IMR-90 (cell line): ENCODE results near the gene WDR1. TPM values are rescaled to one million over a fixed set of nuclear protein-coding genes. Genes with fewer than 3 reads are reported as not detected.

ENCODE experiments used
- ATAC-seq: fragments of 200-7000 bp; cut with Tn5 transposase; 2 replicates; pipeline ENCODE4 v1.9.1; 2020; ENCODE audit warnings: low read depth, mild to moderate bottlenecking, moderate library complexity
- BruUV-seq: library from RNA; stranded (reverse); fragments of 400-500 nt; replicated peaks from 2 replicates; lab custom pipeline; 2021; lab: Mats Ljungman, UMichigan
- CTCF ChIA-PET: fragments of 300-600 bp; formaldehyde crosslinking; extraction: SDS; loops from one replicate; lab custom pipeline; 2021; ENCODE audit warnings: antibody characterized with exemption; lab: Yijun Ruan, JAX
- POLR2A ChIA-PET: fragments of 300-600 bp; sonication (Branson Sonifier 250); formaldehyde crosslinking; loops from one replicate; lab custom pipeline; 2022; ENCODE audit warnings: antibody characterized with exemption; ENCODE audit not compliant: unreplicated experiment; lab: Charles Lee
- DNase-seq: peaks from one replicate; pipeline ENCODE4 v3.0.0; 2013
- H2AFZ ChIP-seq: replicated peaks from 2 replicates; pipeline ENCODE3; 2013; ENCODE audit warnings: low read length, mild to moderate bottlenecking; ENCODE audit not compliant: poor library complexity
- H2AK5ac ChIP-seq: 2 replicates; pipeline ENCODE4 v1.6.1; 2013; ENCODE audit warnings: low read depth, low read length, inconsistent platforms
- H2AK9ac ChIP-seq: replicated peaks from 2 replicates; pipeline ENCODE3; 2013; ENCODE audit warnings: mild to moderate bottlenecking, low read depth, low read length, moderate library complexity; ENCODE audit not compliant: poor library complexity
- H2BK120ac ChIP-seq: 2 replicates; pipeline ENCODE4 v1.6.1; 2013; ENCODE audit warnings: low read depth, low read length, inconsistent platforms
- H2BK15ac ChIP-seq: 3 replicates; pipeline ENCODE4 v1.6.1; 2013; ENCODE audit warnings: low read depth, low read length, inconsistent platforms
- H2BK20ac ChIP-seq: 2 replicates; pipeline ENCODE4 v1.6.1; 2013; ENCODE audit warnings: low read depth, mild to moderate bottlenecking, inconsistent platforms, low read length, moderate library complexity
- H2BK5ac ChIP-seq: 2 replicates; pipeline ENCODE4 v1.6.1; 2013; ENCODE audit warnings: mild to moderate bottlenecking, low read depth, low read length, inconsistent platforms; ENCODE audit not compliant: poor library complexity, severe bottlenecking
- H3K14ac ChIP-seq: replicated peaks from 2 replicates; pipeline ENCODE4 v1.6.1; 2013; ENCODE audit warnings: low read depth, low read length, inconsistent platforms
- H3K18ac ChIP-seq: 2 replicates; pipeline ENCODE4 v1.6.1; 2013; ENCODE audit warnings: low read depth, low read length, control low read depth
- H3K23ac ChIP-seq: 2 replicates; pipeline ENCODE4 v1.6.1; 2013; ENCODE audit warnings: low read depth, low read length, inconsistent platforms
- H3K27ac ChIP-seq: 2 replicates; pipeline ENCODE4 v1.5.1; 2013; ENCODE audit warnings: mild to moderate bottlenecking, control low read depth, low read length; ENCODE audit not compliant: insufficient read depth
- H3K27me3 ChIP-seq: 2 replicates; pipeline ENCODE4 v1.6.1; 2013; ENCODE audit warnings: low read length; ENCODE audit not compliant: control insufficient read depth, insufficient read depth
- H3K36me3 ChIP-seq: 2 replicates; pipeline ENCODE4 v1.6.1; 2013; ENCODE audit warnings: low read length, mixed read lengths; ENCODE audit not compliant: control insufficient read depth, insufficient read depth
- H3K4ac ChIP-seq: 2 replicates; pipeline ENCODE4 v1.6.1; 2013; ENCODE audit warnings: low read depth, low read length, inconsistent platforms
- H3K4me1 ChIP-seq: 2 replicates; pipeline ENCODE4 v1.6.1; 2013; ENCODE audit warnings: low read length, mixed read lengths; ENCODE audit not compliant: control insufficient read depth, insufficient read depth
- H3K4me2 ChIP-seq: 2 replicates; pipeline ENCODE4 v1.6.1; 2013; ENCODE audit warnings: low read depth, mild to moderate bottlenecking, control low read depth, low read length, moderate library complexity
- H3K4me3 ChIP-seq: 2 replicates; pipeline ENCODE4 v1.5.1; 2013; ENCODE audit warnings: low read depth, mild to moderate bottlenecking, control low read depth, low read length, moderate library complexity; ENCODE audit not compliant: insufficient read depth
- H3K56ac ChIP-seq: 2 replicates; pipeline ENCODE4 v1.6.1; 2013; ENCODE audit warnings: low read length, inconsistent platforms; ENCODE audit not compliant: insufficient read depth; ENCODE audit errors: extremely low read depth
- H3K79me1 ChIP-seq, 2 experiments: 2 replicates each; pipeline ENCODE4 v1.6.1; 2013; ENCODE audit warnings: low read length in 2 of 2, inconsistent platforms in 1 of 2, low read depth in 1 of 2
- H3K9ac ChIP-seq: 2 replicates; pipeline ENCODE4 v1.6.1; 2013; ENCODE audit warnings: low read depth, low read length, control low read depth
- H3K9me1 ChIP-seq: 2 replicates; pipeline ENCODE4 v1.6.1; 2013; ENCODE audit warnings: low read length, inconsistent platforms; ENCODE audit not compliant: insufficient read depth
- H3K9me3 ChIP-seq: 2 replicates; pipeline ENCODE4 v1.6.1; 2013; ENCODE audit warnings: low read length; ENCODE audit not compliant: control insufficient read depth, insufficient read depth
- H4K20me1 ChIP-seq: 2 replicates; pipeline ENCODE4 v1.6.1; 2013; ENCODE audit warnings: low read length, inconsistent platforms; ENCODE audit not compliant: insufficient read depth
- H4K5ac ChIP-seq: 2 replicates; pipeline ENCODE4 v1.6.1; 2013; ENCODE audit warnings: mild to moderate bottlenecking, low read depth, low read length, control low read depth
- H4K8ac ChIP-seq, 2 experiments: 2 replicates each; pipeline ENCODE4 v1.6.1; 2013; ENCODE audit warnings: low read depth in 2 of 2, low read length in 2 of 2, control low read depth in 1 of 2, inconsistent platforms in 1 of 2
- H4K91ac ChIP-seq: 2 replicates; pipeline ENCODE4 v1.6.1; 2013; ENCODE audit warnings: low read depth, low read length, inconsistent platforms; ENCODE audit not compliant: insufficient read depth
- CEBPB ChIP-seq: IDR thresholded peaks from 2 replicates; pipeline ENCODE4 v1.6.1; 2012; ENCODE audit warnings: low read depth, low read length, improper control_type of control experiment
- CTCF ChIP-seq: conservative IDR thresholded peaks from 2 replicates; pipeline ENCODE4 v1.5.1; 2012; ENCODE audit warnings: mild to moderate bottlenecking, low read depth, low read length, improper control_type of control experiment
- FOS ChIP-seq: fragments of 150-350 bp; IDR thresholded peaks from 2 replicates; pipeline ENCODE4 v1.6.1; 2016; ENCODE audit warnings: low read depth, low read length
- MAFK ChIP-seq: IDR thresholded peaks from 2 replicates; pipeline ENCODE4 v1.6.1; 2012; ENCODE audit warnings: low read depth, low read length, improper control_type of control experiment
- MAZ ChIP-seq: IDR thresholded peaks from 2 replicates; pipeline ENCODE4 v1.6.1; 2012; ENCODE audit warnings: low read depth, mild to moderate bottlenecking, low read length, improper control_type of control experiment, moderate library complexity, borderline replicate concordance
- MXI1 ChIP-seq: IDR thresholded peaks from 2 replicates; pipeline ENCODE4 v1.6.1; 2012; ENCODE audit warnings: low read depth, mild to moderate bottlenecking, low read length, moderate library complexity, borderline replicate concordance
- NFE2L2 ChIP-seq: fragments of 150-350 bp; IDR thresholded peaks from 2 replicates; pipeline ENCODE4 v1.6.1; 2016; ENCODE audit warnings: low read depth, mild to moderate bottlenecking, low read length
- RFX5 ChIP-seq: IDR thresholded peaks from 2 replicates; pipeline ENCODE4 v1.8.0; 2012; ENCODE audit warnings: low read depth, mild to moderate bottlenecking, low read length, moderate library complexity
- SMC3 ChIP-seq: fragments of 150-350 bp; IDR thresholded peaks from 2 replicates; pipeline ENCODE4 v1.6.1; 2016; ENCODE audit warnings: low read depth, mild to moderate bottlenecking, antibody characterized with exemption, low read length, moderate library complexity
- WGBS, 2 experiments: methylation state at CpG; one replicate each; pipeline versions ENCODE4 v1.1.5 to v1.1.7; 2013; ENCODE audit warnings: missing lambda C conversion rate in 2 of 2; ENCODE audit not compliant: insufficient read length in 1 of 2; ENCODE audit errors: extremely low coverage in 2 of 2; 5-methylcytosine and 5-hydroxymethylcytosine counted together
- dilution Hi-C: fragments of 300-500 bp; cut with HindIII; formaldehyde crosslinking; loops from one replicate; pipeline ENCODE4 v1.14.3; 2018; ENCODE audit warnings: low sequenced_read_pairs; ENCODE audit not compliant: unreplicated experiment
- in situ Hi-C: fragments of 300-500 bp; cut with MboI; formaldehyde crosslinking; loops from 3 replicates; pipeline ENCODE4 v1.14.3; 2019; ENCODE audit warnings: low sequenced_read_pairs, inconsistent platforms, mixed read lengths
- intact Hi-C: fragments of 100-400 bp; cut with micrococcal nuclease; formaldehyde crosslinking; loops from 2 replicates; pipeline ENCODE4 v1.10.0; 2022
- polyA plus RNA-seq, 3 experiments: library from polyadenylated mRNA; depleted of rRNA; stranded (reverse); fragments of >200 nt; gene quantifications; 2 replicates each; pipeline ENCODE4 v1.2.3, GENCODE V29; 2012; ENCODE audit warnings: low replicate concordance in 1 of 3
- total RNA-seq: library from RNA; depleted of rRNA; stranded (reverse); fragments of >200 nt; gene quantifications from 2 replicates; pipeline ENCODE4 v1.2.3, GENCODE V29; 2012
- TF ChIP-seq, protein P1 (sequence below): fragments of 150-350 bp; IDR thresholded peaks from 2 replicates; pipeline ENCODE4 v1.6.1; 2017; ENCODE audit warnings: mild to moderate bottlenecking, antibody characterized with exemption, low read length, low read depth

The WDR1 gene
- total and polyA plus RNA-seq, 2 of the 4 experiments (the other 2 are of a cell fraction): 725 to 992 TPM

DNA sequence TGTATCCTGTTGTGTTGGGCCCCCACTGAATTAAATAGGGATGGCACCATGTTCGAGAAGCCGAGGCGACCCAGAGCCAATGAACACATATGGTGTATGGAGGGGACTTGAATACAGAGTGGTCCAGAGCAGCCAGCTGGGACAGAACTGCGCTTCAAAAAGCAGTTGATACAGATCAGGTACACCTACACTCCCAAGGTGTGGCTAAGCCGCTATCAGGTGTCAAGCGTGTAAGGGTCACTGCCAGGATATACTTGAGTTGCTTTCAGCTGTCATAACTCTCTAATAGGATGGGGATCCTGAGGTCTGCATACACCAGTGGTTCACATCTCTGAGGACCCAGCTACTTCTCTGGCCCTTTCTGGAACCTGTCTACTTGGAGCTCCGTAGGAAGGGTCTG is 3.2 kb upstream of the WDR1 start:
- H4K5ac ChIP-seq: no peak overlapping the region
- H2BK15ac ChIP-seq: no peak overlapping the region
- ChIA-PET POLR2A (interaction anchor here (0.7 kb wide), 1 partner anchor 26 kb away, joined by 3 read pairs; no protein-coding TSS in a partner anchor), CTCF (interaction anchor here (1.0 kb wide), 1 partner anchor 13 kb away, joined by 3 read pairs; no protein-coding TSS in a partner anchor)
- H3K4me1 ChIP-seq: peaks cover 11% of the 10 kb centered on the region
- H3K14ac ChIP-seq: no peak overlapping the region
- intact Hi-C loops: no loop called here
- peaks cover 3% of the 10 kb centered on the region; the same call in 1 of the 2 replicates for H3K9me1 ChIP-seq
- in situ Hi-C loops: no loop called here
- H4K8ac ChIP-seq: no peak overlapping the region
- H4K91ac ChIP-seq: no peak overlapping the region
- H2AFZ ChIP-seq: no peak overlapping the region
- ATAC-seq (no peak), DNase-seq (no peak)
- H3K36me3 ChIP-seq: peaks cover 12% of the 10 kb centered on the region
- no peak overlapping the region for H3K56ac ChIP-seq
- dilution Hi-C loops: no loop called here
- no peaks in the 10 kb centered on the region for H3K9me3 ChIP-seq
- H3K27me3 ChIP-seq: no peaks in the 10 kb centered on the region
- BruUV-seq: no TSS peak
- H4K20me1 ChIP-seq: peaks cover 13% of the 10 kb centered on the region
- H3K4ac ChIP-seq: no peak overlapping the region
- no peak overlapping the region for H3K9ac ChIP-seq
- no peak overlapping the region for H3K4me3 ChIP-seq
- peaks cover 0 to 14% of the 10 kb centered on the region in 2 experiments; a peak in 3 of 4 replicates for H3K79me1 ChIP-seq
- TF ChIP-seq MAFK (no peak), SMC3 (no peak), CEBPB (no peak), RFX5 (no peak), CTCF (no peak), FOS (no peak), MXI1 (no peak), MAZ (no peak), NFE2L2 (no peak)
- TF ChIP-seq, protein P1, sequence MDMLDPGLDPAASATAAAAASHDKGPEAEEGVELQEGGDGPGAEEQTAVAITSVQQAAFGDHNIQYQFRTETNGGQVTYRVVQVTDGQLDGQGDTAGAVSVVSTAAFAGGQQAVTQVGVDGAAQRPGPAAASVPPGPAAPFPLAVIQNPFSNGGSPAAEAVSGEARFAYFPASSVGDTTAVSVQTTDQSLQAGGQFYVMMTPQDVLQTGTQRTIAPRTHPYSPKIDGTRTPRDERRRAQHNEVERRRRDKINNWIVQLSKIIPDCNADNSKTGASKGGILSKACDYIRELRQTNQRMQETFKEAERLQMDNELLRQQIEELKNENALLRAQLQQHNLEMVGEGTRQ: no peak
- WGBS, 2 experiments: 84% methylated on average over 3 of the region's 7 CpGs; no CpG with 5 or more reads in 1 of the 2 experiments
- H3K27ac ChIP-seq: no peak overlapping the region
- H2BK5ac ChIP-seq: no peak overlapping the region
- H2BK120ac ChIP-seq: no peak overlapping the region
- H2BK20ac ChIP-seq: no peak overlapping the region
- no peak overlapping the region for H3K18ac ChIP-seq
- no peak overlapping the region for H2AK9ac ChIP-seq
- H3K23ac ChIP-seq: no peak overlapping the region
- no peak overlapping the region for H3K4me2 ChIP-seq
- no peak overlapping the region for H2AK5ac ChIP-seq
